HL-60 (cell line): ENCODE measurements around the gene ABHD2.

Experiments used
- CTCF ChIP-seq: IDR thresholded peaks from one replicate; pipeline ENCODE4 v1.5.1; 2011; ENCODE audit warnings: low read length, control low read depth, inconsistent platforms; ENCODE audit not compliant: insufficient read depth
- GABPA ChIP-seq: IDR thresholded peaks from 2 replicates; pipeline ENCODE4 v1.6.1; 2012; ENCODE audit warnings: low read depth
- POLR2AphosphoS5 ChIP-seq: IDR thresholded peaks from 2 replicates; pipeline ENCODE4 v1.6.1; 2012; ENCODE audit warnings: low read depth
- SPI1 ChIP-seq: IDR thresholded peaks from 2 replicates; pipeline ENCODE4 v1.6.1; 2012; ENCODE audit warnings: low read depth, mild to moderate bottlenecking, borderline replicate concordance

DNA sequence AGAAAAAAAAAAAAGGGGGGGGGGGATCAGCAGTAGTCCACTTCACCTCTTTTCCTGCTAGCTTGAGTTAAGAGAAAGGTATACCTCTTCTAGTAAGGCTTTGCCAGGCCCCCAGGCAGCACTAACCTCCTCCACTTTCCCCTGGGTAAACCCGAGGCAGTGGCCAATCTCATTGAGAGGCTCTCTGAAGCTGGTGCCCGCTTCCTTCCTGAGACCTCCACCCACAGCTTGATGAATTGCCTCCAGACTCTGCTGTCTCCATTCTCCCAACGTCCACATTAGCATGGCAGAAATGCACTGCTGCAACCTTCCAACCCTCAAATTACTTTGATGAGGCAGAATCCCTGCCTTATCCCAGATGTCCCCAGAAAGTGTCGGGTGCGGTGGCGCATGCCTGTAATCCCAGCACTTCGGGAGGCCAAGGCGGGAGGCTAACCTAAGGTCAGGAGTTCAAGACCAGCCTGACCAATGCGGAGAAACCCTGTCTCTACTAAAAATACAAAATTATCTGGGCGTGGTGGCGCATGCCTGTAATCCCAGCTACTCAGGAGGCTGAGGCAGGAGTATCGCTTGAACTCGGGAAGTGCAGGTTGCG is 117.8 kb downstream of the ABHD2 start:
- TF ChIP-seq CTCF (no peak), SPI1 (no peak), POLR2AphosphoS5 (no peak), GABPA (no peak)
